ENCODE measurements around the gene PRKCA.

PRKCA gene

DNA sequence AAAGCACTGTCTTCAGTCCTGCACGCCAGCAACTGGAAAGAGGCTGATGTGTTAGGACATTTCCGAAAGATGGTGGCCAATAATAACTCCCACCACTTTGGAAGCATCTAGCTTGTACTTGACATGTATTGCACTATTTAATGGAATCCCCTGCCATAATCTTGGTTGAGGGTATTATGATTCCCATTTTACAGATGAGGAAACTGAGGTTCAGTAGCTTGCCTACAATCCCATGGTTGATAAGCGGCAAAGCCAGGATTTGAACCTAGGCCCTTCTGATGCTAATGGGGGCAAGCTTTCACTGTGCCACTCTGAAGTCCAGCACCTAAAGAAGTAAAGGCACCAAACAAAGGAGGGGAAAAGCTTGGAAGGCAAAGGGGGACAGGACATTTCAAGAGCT lies 540.5 kb downstream of the PRKCA start:
- TF ChIP-seq TAF1 (IDR thresholded peaks at IDR 0.05; ENCODE audit: borderline replicate concordance, insufficient read depth, low read length) (no peak), POLR2AphosphoS5 (IDR thresholded peaks at IDR 0.05; ENCODE audit: low read depth, low read length) (no peak), SIN3A (IDR thresholded peaks at IDR 0.05; ENCODE audit: borderline replicate concordance, insufficient read depth, low read length) (no peak), FOXP2 (optimal IDR thresholded peaks at IDR 0.05; ENCODE audit: borderline replicate concordance, extremely low read depth, extremely low read length, insufficient read depth) (no peak)
- TF ChIP-seq, protein P1, sequence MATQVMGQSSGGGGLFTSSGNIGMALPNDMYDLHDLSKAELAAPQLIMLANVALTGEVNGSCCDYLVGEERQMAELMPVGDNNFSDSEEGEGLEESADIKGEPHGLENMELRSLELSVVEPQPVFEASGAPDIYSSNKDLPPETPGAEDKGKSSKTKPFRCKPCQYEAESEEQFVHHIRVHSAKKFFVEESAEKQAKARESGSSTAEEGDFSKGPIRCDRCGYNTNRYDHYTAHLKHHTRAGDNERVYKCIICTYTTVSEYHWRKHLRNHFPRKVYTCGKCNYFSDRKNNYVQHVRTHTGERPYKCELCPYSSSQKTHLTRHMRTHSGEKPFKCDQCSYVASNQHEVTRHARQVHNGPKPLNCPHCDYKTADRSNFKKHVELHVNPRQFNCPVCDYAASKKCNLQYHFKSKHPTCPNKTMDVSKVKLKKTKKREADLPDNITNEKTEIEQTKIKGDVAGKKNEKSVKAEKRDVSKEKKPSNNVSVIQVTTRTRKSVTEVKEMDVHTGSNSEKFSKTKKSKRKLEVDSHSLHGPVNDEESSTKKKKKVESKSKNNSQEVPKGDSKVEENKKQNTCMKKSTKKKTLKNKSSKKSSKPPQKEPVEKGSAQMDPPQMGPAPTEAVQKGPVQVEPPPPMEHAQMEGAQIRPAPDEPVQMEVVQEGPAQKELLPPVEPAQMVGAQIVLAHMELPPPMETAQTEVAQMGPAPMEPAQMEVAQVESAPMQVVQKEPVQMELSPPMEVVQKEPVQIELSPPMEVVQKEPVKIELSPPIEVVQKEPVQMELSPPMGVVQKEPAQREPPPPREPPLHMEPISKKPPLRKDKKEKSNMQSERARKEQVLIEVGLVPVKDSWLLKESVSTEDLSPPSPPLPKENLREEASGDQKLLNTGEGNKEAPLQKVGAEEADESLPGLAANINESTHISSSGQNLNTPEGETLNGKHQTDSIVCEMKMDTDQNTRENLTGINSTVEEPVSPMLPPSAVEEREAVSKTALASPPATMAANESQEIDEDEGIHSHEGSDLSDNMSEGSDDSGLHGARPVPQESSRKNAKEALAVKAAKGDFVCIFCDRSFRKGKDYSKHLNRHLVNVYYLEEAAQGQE (IDR thresholded peaks at IDR 0.05; ENCODE audit: insufficient read depth in 1 of 2, low read depth in 2 of 2, low read length in 2 of 2), result no peak

DNA sequence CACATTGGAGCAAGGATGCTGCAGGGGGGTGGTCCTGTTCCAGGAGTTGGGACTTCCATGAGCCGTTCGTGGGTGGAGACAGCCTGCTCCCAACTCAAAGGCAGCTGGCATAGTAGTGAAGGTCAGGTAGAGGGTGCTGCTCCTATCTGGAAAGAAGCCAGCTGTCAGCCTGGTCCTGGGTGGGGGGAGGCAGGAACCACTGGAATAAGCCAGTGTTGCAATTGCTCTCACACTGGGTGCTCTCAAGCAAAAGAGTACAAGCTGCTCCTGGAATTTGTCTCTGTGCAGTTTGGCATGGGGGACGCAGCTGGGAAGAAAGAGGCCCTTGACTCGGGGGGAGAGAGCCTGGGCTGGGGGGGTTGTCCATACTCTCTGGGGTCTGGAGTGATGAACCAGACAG lies 541.2 kb downstream of the PRKCA start:
- no peak for TF ChIP-seq FOXP2 (optimal IDR thresholded peaks at IDR 0.05; ENCODE audit: borderline replicate concordance, extremely low read depth, extremely low read length, insufficient read depth)
- no peak for TF ChIP-seq SIN3A (IDR thresholded peaks at IDR 0.05; ENCODE audit: borderline replicate concordance, insufficient read depth, low read length)
- TF ChIP-seq, protein P1 (IDR thresholded peaks at IDR 0.05; ENCODE audit: insufficient read depth in 1 of 2, low read depth in 2 of 2, low read length in 2 of 2), result no peak
- no peak for TF ChIP-seq TAF1 (IDR thresholded peaks at IDR 0.05; ENCODE audit: borderline replicate concordance, insufficient read depth, low read length)
- TF ChIP-seq POLR2AphosphoS5 (IDR thresholded peaks at IDR 0.05; ENCODE audit: low read depth, low read length), result no peak

DNA sequence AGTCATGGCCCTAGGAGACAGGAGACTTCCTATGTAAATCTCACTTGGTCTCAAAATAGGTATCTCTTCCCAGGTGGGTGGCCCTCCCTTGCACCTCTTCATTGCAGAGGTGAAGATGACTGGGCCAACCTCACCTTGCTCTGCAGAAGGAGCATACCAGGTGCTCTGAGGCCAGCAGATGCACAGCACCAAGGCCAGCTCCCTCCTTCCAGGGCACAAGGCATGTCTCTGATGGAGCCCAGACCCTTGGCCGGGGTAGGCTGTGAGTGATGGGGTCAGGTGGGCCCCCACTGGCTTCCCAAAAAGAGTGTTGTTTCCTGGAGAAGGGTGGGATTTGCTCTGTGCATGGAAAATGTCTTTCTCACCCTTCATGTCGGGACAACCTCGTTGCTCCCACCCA lies 545.3 kb downstream of the PRKCA start:
- TF ChIP-seq, protein P1 (IDR thresholded peaks at IDR 0.05; ENCODE audit: insufficient read depth in 1 of 2, low read depth in 2 of 2, low read length in 2 of 2), result peak in 1 of 2 experiments; percentile 80; a peak in 2 of 4 replicates
- TF ChIP-seq TAF1 (IDR thresholded peaks at IDR 0.05; ENCODE audit: borderline replicate concordance, insufficient read depth, low read length) (no peak), POLR2AphosphoS5 (IDR thresholded peaks at IDR 0.05; ENCODE audit: low read depth, low read length) (no peak), FOXP2 (optimal IDR thresholded peaks at IDR 0.05; ENCODE audit: borderline replicate concordance, extremely low read depth, extremely low read length, insufficient read depth) (no peak), SIN3A (IDR thresholded peaks at IDR 0.05; ENCODE audit: borderline replicate concordance, insufficient read depth, low read length) (no peak)

DNA sequence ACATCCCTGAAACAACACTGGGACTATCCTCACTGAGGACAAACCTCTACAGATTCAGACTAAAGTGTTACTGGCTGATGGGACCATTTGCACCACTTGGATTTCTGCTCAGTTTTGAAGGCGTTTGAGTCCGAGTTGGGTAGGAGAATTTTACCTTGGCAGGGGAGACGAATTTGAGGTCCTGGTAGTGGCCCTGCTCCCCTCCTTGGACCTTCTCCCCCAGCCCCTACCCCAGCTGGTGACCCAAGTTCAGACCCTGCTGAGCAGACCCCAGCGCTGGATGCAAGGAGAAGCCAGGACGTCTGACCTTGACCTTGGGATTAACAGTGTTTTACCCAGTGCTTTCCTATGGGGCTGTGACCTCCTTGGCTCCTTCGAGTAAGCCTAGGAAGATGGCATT lies 546.1 kb downstream of the PRKCA start:
- TF ChIP-seq TAF1 (IDR thresholded peaks at IDR 0.05; ENCODE audit: borderline replicate concordance, insufficient read depth, low read length), result no peak

DNA sequence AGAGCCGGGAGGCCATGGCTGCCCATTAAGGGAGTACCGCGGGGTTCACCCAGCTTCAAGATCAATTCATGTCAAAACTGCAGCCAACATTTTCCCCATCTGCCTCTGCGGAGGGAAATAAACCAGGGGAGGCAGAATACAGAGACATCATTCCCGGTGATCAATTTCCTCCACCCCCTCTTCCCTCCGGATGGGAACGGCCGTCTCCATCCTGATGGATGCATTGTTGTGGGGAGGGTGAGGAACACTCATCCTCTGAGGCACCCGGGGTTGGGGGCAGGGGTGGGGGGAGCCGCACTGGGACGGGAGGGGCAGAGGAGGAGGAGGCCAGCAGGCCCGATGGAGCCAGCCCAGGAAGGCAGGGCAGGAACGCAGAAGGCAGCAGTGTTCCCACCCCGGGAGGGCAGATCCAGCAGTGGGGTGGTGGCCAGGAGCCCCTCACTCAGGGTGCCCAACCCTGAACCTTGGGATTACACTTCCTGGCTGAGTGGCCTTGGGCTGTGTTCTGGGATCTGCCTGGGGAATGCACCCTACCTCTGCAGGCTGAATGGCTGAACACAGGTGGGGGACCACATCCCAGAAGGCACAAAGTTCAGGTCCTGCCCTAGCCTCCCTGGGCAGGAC lies 546.7 kb downstream of the PRKCA start:
- TF ChIP-seq FOXP2 (optimal IDR thresholded peaks at IDR 0.05; ENCODE audit: borderline replicate concordance, extremely low read depth, extremely low read length, insufficient read depth), result no peak

DNA sequence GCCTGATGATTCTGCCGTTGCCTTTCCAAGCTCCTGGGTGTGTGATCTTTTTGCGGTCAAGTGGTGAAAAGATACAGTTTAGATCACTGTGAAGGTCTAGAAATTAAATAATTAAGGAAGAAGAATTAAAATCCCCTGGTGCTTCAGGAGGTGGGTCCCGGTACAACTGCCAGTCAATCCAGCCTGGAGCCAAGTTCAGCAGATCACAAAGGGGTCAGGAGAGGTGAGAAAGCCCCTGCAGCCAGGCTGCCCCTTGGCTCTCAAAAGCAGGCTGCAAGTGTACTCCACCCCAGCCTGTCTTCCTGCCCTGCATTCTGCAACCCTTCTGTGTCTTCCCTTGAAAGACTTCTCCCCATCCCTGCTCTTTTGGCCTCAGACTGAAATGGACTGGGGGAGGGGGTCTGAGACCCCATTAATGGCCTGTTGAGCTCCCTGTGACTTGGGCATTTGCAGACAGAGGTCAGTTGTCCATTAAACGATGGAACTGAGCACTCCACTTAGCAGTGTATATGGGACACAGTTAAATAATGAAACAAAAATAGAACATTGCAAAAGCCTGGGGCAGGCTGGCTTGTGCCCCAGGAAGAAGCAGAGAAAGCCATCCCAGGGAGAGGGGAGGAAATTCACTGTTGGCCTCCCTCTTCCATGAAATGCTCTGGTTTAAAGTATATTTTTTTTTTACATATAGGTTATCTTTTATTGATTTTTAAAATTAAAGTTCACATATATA lies 547.6 kb downstream of the PRKCA start:
- TF ChIP-seq, protein P1 (IDR thresholded peaks at IDR 0.05; ENCODE audit: insufficient read depth in 1 of 2, low read depth in 2 of 2, low read length in 2 of 2), result no peak
- TF ChIP-seq SIN3A (IDR thresholded peaks at IDR 0.05; ENCODE audit: borderline replicate concordance, insufficient read depth, low read length), result no peak
- TF ChIP-seq TAF1 (IDR thresholded peaks at IDR 0.05; ENCODE audit: borderline replicate concordance, insufficient read depth, low read length), result no peak
- TF ChIP-seq FOXP2 (optimal IDR thresholded peaks at IDR 0.05; ENCODE audit: borderline replicate concordance, extremely low read depth, extremely low read length, insufficient read depth), result no peak
- TF ChIP-seq POLR2AphosphoS5 (IDR thresholded peaks at IDR 0.05; ENCODE audit: low read depth, low read length), result no peak
